HG03558 (cell line): Measurements from ENCODE around the gene MAGI2.
"Not testable (repeated sequence)": the region's sequence is repeated elsewhere in the genome, so short reads cannot be mapped to it uniquely, and the experiment has no call there.

Experiments used
- ATAC-seq: cut with Tn5 transposase; IDR thresholded peaks from one replicate; pipeline ENCODE4 v1.9.1; 2021; ENCODE audit warnings: moderate number of reproducible peaks; ENCODE audit not compliant: unreplicated experiment; ENCODE audit errors: extremely low read depth

MAGI2 gene

DNA sequence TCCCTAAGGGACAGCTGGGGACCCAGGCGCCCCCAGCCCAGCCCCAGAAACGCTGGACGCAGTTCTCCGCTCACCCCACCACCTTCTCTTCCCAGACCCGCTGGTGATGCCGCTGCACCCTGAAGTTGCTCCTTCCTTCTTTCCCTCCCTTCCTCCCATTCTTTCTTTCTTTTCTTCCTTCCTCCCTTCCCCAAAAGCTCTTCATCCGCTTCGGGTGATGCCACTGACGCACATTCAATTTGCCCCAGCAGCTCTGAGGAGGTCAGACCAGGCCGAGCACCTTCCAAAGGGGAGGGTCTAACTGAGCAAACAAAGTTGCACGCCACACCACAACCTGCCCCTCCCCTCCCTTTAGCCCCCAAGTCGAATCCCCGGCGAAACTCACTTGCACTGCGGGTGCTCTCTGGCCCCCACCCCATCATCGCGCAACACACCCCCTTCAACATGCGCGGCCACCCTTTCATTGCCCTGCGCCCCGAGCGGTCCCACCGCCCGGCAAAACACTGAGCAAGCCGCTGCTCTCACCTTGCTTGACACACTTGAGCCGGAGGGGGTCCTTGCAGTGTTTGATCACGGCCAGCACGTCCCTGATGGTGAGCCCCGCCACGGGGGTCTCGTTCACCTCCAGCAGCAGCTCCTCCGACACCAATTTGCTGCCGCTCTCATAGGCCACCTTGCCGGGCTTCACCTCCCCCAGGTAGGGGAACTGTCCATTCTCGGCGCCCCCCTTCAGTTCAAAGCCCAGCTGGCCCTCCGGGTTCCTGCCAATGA lies 787 bp downstream of the MAGI2 start:
- no peak for ATAC-seq

DNA sequence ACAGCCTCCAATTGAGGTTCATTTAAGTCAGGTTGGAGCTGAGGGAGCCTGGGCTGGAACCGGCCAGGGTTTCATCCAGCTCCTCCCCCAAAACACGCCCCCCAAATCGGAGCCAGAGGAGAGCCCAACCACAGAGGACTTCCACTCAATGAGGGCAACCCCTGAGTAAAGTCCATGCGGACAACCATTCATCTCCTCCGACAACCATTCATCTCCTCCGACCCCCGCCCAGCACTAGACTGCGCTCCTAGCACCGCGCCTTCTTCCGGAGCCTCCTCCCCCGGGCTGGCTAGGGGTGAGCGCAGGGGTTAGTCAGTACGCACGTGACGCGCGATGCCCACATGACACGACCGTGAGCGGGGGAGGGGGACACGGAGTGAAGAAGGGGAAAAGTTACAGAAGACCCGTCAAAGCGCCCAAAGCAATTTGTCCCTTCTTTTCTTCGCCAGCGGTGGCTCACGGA lies 1.4 kb downstream of the MAGI2 start:
- no peak for ATAC-seq

DNA sequence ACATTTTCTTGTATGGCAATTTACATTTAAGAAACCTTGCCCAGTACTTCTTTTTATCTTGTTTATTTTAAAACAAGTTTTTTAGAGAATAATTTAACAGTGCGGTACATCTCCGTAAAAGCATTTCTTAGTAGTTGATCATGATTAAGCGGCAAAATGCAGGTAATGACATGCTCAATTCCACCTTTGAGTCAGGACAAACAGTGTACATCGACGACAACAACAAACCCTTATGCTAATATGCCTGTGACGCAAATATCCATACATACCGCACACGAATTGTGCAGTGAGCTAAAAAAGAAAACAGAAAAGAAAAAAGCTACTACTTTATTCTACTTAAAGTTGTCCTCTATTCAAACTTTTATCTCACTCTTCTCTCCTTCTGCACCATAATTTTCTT lies 1.9 kb downstream of the MAGI2 start:
- no peak for ATAC-seq

DNA sequence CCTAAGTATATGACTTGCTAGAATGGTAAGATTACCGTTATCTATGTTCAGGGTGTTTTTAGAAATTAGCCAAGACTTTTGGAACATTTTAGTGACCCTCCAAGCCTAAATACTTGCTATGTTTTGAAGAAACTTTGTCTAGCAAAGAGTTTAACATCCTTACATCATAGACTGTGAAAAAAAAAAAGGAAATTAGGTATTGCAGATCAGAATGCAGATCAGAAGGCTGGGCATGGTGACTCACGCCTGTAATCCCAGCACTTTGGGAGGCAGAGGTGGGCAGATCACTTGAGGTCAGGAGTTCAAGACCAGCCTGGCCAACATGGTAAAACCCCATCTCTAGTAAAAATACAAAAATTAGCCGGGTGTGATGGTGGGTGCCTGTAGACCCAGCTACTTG lies 10.7 kb downstream of the MAGI2 start:
- not testable (repeated sequence) for ATAC-seq

DNA sequence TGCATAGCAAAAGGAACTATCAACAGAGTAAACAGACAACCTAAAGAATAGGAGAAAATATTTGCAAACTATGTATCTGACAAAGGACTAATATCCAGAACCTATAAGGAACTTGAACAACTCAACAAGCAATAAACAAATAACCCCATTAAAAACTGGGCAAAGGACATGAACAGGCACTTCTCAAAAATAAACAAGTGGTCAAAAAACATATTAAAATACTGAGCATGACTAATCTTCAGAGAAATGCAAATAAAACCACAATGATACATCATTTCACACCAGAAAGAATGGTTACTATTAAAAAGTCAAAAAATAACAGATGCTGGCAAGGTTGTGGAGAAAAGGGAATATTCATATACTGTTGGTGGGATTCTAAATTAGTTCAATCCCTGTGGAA lies 17.1 kb downstream of the MAGI2 start:
- ATAC-seq, result no peak

DNA sequence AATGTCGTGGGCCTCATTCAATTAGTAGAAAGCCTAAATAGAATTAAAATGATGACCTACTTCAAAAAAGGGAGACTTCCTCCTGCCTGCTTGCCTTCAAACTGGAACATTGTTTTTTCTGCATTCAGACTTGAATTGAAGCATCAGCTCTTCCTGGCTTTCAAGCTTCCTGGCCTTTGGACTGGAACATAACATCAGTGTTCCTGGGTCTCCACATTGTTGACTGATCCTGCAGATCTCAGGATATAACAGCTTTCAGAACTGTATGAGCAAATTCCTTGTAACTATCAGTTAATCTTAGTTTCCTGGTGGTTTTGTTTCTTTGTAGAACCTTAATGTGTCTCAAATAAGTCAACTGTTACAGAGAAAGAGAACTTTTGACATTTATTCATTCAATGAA lies 18.6 kb downstream of the MAGI2 start:
- ATAC-seq, result no peak

DNA sequence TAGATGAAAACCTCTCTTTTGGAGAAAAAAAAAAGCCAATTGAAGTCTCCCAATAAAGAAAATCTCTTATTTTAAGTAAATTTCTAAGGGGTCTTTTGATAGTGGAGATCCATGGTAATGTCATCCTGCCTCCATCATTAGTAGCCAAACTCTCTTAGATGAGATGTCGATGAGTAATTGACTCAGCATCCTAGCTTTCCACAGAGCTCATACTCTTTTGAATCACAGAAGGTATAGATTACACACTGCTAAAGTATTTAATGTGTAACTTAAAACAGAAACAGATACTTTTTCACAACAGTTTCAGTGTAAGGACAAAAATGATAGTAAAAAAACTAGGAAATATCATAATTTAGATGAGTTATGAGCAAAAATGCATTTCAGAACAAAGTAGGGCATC lies 19.4 kb downstream of the MAGI2 start:
- ATAC-seq, result no peak

DNA sequence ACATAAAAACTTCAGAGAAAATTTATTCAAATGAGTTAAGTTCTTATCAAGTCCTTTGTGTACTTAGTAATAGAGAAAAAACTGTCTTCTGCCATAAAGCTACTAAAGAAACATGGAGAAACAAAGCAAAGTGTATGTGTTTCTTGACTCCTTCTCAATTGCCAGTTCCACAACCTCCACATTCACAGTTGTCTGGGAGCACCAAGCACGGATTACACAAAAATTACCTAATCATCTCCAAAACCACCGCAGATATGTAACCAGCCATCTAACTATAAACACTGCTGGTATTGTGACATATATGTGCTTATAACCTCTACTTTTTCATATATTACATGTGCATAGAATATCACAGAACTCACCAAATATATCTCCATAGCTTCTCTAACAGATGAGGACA lies 23.1 kb downstream of the MAGI2 start:
- no peak for ATAC-seq

DNA sequence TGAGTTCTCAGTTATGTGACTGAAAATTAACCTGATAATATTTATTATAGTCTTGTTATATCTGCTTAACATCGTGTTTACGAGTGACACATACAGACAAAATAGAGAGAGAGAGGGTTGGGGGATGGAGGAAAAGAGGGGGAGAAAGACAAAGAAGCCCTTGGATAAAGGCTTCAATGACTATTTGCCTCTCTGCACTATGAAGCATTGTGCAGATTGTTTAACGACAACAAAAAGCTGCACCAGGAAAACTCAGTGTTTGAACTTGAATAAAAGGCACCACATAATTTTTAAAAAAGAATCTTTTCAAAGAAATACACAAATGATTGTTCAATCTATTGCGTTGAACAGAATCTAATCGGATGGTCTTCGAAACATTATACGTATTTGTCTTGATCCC lies 27.8 kb downstream of the MAGI2 start:
- ATAC-seq, result no peak

DNA sequence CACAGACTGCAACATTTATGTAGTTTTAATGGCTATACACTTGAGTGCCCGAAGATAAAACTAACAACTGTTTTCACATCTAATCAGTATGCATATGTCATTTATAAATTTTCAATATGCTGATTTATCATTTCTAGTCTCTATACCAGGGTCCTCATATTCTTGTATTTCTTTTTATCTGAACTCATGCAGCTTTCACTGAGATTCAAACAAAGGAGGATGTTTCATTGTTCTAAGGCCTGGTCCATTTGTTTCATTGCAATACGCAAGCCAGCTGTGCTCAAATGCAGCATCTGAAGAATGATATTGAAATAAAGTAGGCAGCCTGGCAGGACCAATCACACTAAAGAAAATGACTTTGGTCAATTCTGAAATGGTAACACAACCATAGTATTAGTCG lies 31.7 kb downstream of the MAGI2 start:
- no peak for ATAC-seq

DNA sequence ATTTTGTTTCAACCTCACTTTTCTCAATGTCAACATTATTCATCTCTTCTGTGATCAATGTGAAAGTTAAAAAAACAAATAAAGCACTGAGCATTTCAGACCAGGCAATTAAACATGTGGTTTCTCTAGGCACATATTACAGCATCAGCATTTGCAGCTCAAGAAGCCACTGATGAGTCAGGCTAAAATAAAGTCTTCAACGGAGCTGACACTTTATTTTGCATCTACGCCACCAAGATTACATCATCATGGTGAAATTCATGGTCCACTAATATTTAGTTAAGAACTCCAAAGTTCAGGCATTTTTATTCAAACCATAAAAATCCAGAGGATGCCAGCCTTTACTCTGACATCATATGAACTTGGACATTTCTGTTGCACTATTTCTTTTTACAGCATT lies 33.0 kb downstream of the MAGI2 start:
- ATAC-seq, result no peak

DNA sequence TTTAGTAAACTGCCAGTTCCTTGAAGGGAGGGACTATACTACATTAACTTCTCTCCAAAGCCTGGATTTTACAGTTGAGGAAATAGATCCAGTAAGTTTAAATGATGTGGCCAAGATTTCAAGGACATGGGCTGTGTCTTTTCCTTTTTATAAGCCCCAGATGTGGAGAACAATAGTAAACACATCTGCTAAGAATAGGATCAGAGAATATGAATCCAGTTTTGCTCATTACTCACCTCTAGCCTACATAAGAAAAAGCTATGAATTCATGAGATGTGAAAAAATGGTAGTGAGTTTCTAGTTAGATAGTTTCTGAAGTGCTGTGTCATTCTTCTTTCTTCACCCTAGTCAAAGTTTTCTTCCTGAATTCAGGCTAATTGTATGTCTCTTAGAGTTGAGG lies 38.6 kb downstream of the MAGI2 start:
- no peak for ATAC-seq

DNA sequence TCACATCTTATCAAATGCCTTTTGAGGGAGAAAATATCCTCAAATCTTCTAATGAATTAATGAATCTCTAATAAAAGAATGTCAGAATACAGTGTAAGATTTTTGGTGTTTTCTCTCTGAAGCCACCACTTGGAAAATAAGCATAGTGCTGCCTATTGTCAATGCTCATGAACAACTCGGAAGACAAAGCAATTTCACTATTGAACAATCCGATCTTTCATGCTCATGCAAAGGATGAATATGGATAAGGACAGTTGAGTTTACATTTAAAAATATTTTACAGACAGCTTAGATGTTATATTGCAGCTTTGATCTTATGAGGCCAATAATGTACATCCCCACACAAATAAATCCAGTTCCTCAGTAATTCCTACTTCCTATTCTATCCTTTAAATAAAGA lies 40.6 kb downstream of the MAGI2 start:
- no peak for ATAC-seq

DNA sequence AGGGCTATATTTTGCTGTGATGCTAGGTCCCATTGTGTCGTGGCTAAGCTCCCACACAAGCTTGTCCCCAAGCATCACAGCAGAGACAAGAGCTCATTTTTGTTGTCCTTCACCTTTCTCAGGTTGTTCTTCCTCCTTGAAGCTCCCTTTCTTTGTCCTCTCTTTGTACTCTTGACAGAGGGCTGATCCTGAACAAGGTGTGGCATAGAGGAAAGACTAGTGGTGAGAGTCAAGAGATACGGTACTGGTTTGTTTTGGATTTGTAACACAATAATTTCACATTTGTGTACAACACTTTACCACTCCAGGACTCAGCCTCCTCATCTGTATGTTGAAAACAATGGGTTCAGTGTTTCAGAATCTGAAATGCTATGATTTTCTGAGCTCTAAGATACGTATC lies 41.0 kb downstream of the MAGI2 start:
- no peak for ATAC-seq

DNA sequence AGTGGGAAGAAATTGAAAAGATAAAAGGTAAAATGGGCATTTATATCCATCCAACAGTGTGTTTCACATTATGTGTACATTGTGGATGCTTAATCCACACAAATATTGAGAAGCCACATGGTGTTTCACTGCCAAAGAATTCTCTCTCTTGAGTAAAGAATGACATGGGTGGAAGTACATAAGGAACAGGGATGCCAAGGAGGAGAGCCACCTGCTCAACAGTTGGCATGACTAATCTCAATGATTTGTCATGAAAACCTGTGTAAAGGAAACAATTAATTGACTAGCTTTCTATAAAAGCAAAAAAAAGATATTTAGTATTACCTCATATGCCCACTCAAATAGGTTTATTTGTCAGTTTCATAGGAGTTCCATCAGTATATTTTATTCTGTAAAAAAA lies 43.1 kb downstream of the MAGI2 start:
- no peak for ATAC-seq

DNA sequence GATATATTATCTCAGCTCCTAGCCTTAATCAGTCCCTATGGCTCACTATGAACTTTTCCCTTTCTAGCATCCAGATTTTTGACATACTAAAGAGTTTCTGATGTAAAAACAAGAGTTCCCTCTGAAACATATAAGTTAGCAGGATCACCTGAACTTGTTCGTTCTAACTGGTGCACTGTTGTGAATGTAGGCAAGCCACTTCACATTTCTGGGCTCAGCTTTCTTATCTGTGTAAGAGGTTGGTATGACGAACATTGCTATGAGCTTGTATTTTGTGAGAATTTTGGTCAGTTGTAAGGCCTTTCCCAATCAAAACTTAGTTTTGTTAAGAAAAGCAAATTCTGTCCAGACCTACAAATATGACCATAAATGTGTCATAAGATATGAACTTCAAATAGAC lies 46.1 kb downstream of the MAGI2 start:
- no peak for ATAC-seq

DNA sequence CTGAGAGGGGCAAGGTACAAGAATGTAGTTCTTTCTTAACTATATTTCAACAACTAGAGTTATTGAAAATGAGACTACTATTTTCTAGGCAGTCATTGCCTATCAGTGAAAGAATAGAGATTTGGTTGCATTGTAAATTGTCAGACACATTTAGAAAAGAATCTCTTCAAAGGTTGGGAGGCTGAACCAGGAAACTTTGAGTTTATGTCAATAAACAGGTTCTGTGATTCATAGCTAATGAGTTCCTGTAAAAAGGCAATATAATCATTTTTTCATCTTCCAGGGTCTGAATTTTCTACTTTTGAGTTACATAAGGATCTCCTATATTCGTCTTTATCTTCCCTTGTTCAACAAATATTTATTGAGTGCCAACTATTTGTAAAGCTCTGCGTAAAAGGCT lies 47.1 kb downstream of the MAGI2 start:
- no peak for ATAC-seq

DNA sequence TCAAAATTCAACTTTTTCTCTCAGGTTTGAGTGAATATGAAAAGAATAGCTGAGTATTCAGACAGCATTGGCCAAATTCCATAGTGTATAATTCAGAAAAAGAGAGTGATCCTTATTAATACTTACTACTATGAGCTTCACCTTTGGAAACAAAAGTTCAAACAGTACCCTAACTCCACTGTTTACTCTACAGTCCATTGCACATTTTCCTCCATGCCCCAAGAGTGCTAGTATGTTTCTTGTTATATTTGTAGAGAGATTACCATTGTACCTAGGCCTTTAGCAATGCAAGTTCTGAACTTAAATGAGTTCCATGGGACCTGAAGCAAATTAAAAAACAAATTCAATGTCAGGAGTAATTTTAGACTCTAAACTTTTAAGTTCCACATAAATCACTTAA lies 48.1 kb downstream of the MAGI2 start:
- ATAC-seq, result no peak

DNA sequence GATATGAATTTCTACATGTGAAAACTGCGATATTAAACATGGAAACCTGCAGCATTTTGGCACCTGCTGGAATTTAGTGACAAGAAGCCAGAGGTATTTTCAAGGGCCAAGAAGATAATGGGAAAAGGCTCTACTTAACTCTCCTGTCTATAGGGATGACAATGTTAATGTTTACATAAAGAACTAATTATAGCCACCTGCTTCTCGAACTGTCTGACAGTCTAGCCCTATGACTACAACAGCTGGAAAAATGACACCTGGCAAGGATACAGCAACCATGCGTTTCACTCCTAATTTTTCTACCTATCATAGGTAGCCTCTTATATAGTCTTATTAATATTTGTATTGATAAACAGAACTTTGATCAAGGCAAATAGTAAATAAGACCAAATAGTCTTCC lies 49.6 kb downstream of the MAGI2 start:
- no peak for ATAC-seq

DNA sequence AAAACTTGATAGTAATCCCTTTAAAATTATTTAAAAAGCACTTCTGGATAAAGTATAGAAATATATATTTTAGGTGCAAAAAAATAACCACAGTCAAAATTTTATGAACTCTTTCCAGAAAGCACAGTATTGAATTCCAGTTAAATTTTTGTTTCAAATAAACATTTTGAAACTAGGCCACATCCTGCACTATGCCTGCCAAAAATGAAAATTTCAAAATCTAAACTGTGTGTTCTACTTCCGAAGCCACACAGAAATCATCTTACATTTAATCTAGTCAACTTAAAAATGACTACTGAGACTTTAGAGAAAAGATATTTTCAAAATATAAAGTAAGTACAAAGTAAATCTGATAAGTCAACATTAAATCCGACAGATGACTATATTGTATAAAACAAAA lies 50.0 kb downstream of the MAGI2 start:
- no peak for ATAC-seq

DNA sequence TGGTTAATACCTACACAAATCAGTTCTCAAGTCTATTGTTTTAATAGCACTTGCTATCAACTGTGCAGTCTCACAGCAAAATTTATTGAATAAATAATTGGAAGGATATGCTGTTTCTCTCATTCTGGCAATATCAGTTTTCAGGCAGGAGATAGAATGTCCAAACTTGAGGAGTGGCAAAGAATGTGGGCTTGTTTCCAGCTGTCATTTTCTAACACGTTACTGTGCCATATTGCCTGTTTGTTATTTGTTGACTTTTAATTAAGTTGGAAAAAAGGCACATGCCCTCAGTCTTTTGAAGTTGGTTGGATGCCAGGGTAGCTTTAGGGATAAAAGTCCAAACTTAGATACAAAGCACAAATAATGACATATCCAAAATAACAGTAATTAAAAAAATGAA lies 52.2 kb downstream of the MAGI2 start:
- no peak for ATAC-seq

DNA sequence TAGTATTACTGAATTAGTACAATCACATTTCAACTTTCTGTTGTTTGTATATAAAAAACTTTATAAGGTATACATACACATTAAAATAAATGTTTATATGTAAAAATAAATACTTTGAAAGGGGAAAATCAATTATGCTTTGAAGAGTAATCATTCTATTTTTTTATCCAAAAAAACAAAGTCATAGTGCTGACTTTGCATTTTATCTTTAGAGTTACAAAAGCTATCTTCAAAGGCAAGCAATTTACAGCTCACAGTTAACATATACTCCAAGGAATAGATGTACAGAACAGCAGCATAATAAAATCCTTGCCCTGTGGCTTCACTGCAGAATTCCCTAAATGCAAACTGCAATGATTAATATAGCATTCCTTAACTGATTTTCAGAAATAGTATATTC lies 53.2 kb downstream of the MAGI2 start:
- no peak for ATAC-seq
